Osteocyte (in vitro differentiated cells): Measurements from ENCODE around the gene RPS6KA5. TPM values are rescaled to one million over a fixed set of nuclear protein-coding genes. Genes with fewer than 3 reads are reported as not detected.
A peak's percentile ranks its signal among the peaks of the same experiment; 100 is the strongest.

Experiments used
- DNase-seq: peaks from one replicate; pipeline ENCODE4 v3.0.0; 2021; ENCODE audit warnings: mixed read lengths; ENCODE audit not compliant: unreplicated experiment; ENCODE audit errors: extremely low spot score
- H3K27ac Mint-ChIP-seq: one replicate; pipeline ENCODE4 v1.8.0; 2021; ENCODE audit warnings: mild to moderate bottlenecking, mixed read lengths; ENCODE audit not compliant: unreplicated experiment
- H3K27me3 Mint-ChIP-seq: one replicate; pipeline ENCODE4 v1.8.0; 2021; ENCODE audit warnings: mixed read lengths; ENCODE audit not compliant: unreplicated experiment
- H3K36me3 Mint-ChIP-seq: one replicate; pipeline ENCODE4 v1.8.0; 2021; ENCODE audit warnings: mixed read lengths; ENCODE audit not compliant: unreplicated experiment
- H3K4me1 Mint-ChIP-seq: one replicate; pipeline ENCODE4 v1.8.0; 2021; ENCODE audit warnings: mixed read lengths; ENCODE audit not compliant: unreplicated experiment
- H3K4me3 Mint-ChIP-seq: one replicate; pipeline ENCODE4 v1.8.0; 2021; ENCODE audit warnings: mild to moderate bottlenecking, moderate library complexity, mixed read lengths; ENCODE audit not compliant: unreplicated experiment
- H3K9me3 Mint-ChIP-seq: one replicate; pipeline ENCODE4 v1.8.0; 2021; ENCODE audit warnings: mixed read lengths; ENCODE audit not compliant: unreplicated experiment
- total RNA-seq: library from RNA; stranded (reverse); gene quantifications from 2 replicates; pipeline ENCODE4 v1.2.1, GENCODE V29; 2021
- TF ChIP-seq, protein P1 (sequence below): fragments of 200-600 bp; sonication (generic); IDR thresholded peaks from 2 replicates; pipeline ENCODE4 v1.5.0; 2021; ENCODE audit warnings: antibody characterized with exemption, mild to moderate bottlenecking, moderate library complexity

The RPS6KA5 gene
- total RNA-seq, 1 donor from 2014 or later: 3.4 TPM

DNA sequence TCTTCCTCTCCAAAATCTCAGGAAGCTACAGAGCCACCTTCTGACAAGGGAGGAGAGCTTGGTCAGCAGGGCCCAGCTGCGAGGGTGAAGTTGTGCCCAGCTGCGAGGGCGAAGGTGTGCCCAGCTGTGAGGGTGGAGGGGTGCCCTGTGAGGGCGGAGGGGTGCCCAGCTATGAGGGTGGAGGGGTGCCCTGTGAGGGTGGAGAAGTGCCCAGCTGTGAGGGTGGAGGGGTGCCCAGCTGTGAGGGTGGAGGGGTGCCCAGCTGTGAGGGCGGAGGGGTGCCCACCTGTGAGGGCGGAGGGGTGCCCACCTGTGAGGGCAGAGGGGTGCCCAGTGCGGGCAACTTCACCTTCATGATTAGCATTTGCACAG, 223.8 kb downstream of the RPS6KA5 start:
- H3K4me3 Mint-ChIP-seq: no peak overlapping the region
- no peaks in the 10 kb centered on the region for H3K9me3 Mint-ChIP-seq
- no peaks in the 10 kb centered on the region for H3K36me3 Mint-ChIP-seq
- peaks cover 3% of the 10 kb centered on the region for H3K27me3 Mint-ChIP-seq
- peaks cover 7% of the 10 kb centered on the region for H3K4me1 Mint-ChIP-seq
- DNase-seq: no peak
- no peak overlapping the region for H3K27ac Mint-ChIP-seq
- TF ChIP-seq, protein P1, sequence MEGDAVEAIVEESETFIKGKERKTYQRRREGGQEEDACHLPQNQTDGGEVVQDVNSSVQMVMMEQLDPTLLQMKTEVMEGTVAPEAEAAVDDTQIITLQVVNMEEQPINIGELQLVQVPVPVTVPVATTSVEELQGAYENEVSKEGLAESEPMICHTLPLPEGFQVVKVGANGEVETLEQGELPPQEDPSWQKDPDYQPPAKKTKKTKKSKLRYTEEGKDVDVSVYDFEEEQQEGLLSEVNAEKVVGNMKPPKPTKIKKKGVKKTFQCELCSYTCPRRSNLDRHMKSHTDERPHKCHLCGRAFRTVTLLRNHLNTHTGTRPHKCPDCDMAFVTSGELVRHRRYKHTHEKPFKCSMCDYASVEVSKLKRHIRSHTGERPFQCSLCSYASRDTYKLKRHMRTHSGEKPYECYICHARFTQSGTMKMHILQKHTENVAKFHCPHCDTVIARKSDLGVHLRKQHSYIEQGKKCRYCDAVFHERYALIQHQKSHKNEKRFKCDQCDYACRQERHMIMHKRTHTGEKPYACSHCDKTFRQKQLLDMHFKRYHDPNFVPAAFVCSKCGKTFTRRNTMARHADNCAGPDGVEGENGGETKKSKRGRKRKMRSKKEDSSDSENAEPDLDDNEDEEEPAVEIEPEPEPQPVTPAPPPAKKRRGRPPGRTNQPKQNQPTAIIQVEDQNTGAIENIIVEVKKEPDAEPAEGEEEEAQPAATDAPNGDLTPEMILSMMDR: no peak

DNA sequence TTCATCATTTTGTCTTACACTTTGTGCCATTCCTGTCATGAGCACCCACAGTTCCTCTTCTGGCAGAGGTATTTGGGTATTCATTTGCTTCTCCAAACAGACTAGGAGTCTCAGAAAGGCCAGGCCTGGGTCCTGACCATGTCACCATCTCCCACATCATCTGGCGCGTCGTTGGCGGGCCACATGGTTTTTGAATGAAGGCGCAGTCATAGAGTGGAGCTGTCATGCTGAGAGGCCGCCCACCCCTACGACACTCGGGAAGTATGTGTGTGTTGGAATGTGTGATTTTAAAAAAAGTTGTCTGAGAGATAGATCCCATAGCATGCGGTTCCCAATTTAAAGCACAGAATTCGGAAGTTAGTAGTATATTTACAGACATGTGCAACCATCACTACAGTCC, 228.6 kb downstream of the RPS6KA5 start:
- no peak overlapping the region for H3K27ac Mint-ChIP-seq
- TF ChIP-seq, protein P1: no peak
- peaks cover 4% of the 10 kb centered on the region for H3K27me3 Mint-ChIP-seq
- no peak overlapping the region for H3K4me3 Mint-ChIP-seq
- H3K9me3 Mint-ChIP-seq: no peaks in the 10 kb centered on the region
- DNase-seq: no peak
- H3K36me3 Mint-ChIP-seq: no peaks in the 10 kb centered on the region
- peaks cover 10% of the 10 kb centered on the region for H3K4me1 Mint-ChIP-seq

DNA sequence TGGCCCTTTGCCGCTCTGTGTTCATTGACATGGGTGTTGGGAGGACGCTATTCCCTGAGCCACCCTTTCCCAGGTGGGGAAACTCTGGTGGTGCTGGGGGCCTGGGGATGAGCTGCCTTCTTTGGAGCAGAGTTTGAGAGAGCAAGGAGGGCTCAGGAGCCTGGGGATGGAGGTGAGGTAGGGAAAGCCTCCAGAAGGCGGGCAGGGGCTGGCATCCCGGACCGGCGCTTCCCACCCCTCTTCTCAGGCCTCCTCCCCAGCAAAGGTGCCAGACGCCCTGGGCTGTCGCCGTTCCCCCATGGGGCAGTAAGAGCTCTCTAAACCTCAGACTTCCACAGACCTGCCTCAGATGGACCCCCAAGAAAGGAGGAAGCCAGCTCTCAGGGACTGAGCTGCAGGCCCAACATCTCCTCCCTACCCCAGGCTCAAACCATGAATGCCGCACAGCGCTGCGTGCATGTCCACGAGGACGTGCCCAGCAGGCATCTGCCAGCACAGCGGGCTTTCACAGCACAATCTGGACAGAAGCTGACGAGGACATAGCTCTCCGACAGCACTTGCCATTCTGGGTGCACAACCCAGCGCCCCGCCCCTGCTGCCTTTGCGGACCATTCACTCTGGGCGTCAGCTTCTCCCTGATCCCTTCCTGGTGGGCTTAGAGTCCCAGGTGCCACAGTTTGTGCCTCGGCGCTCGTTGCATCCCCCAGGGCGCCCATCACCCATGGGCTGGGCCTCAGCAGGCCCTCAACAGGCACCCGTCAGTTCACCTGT, 229.3 kb downstream of the RPS6KA5 start:
- no peaks in the 10 kb centered on the region for H3K9me3 Mint-ChIP-seq
- no peak overlapping the region for H3K4me3 Mint-ChIP-seq
- H3K27me3 Mint-ChIP-seq: peaks cover 4% of the 10 kb centered on the region
- H3K4me1 Mint-ChIP-seq: peaks cover 10% of the 10 kb centered on the region
- TF ChIP-seq, protein P1: no peak
- no peaks in the 10 kb centered on the region for H3K36me3 Mint-ChIP-seq
- no peak overlapping the region for H3K27ac Mint-ChIP-seq
- no peak for DNase-seq

DNA sequence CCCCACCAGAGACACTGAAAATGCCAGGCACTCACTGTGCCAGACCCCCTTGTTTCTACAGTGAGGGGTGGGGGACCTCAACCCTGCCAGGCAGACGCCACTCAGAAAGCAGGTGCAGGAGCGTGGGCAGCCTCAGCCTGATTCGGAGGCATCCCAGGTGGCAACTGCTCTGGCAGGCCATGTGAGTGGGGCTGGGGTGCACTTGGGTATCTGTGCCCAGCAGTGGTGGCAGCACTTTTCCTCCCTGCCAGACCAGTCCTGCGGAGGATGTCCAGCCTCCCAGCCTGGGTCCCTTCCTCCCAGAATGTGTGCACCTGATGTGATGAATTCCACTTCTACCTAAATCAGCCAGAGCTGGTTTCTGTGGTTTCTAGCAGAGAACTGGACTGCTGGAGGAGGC, 230.8 kb downstream of the RPS6KA5 start:
- Mint-ChIP-seq H3K27me3 (peaks cover 4% of the 10 kb centered on the region), H3K9me3 (no peaks in the 10 kb centered on the region), H3K4me1 (peaks cover 10% of the 10 kb centered on the region), H3K4me3 (no peak overlapping the region), H3K36me3 (no peaks in the 10 kb centered on the region), H3K27ac (no peak overlapping the region)
- TF ChIP-seq, protein P1: no peak
- DNase-seq: no peak

DNA sequence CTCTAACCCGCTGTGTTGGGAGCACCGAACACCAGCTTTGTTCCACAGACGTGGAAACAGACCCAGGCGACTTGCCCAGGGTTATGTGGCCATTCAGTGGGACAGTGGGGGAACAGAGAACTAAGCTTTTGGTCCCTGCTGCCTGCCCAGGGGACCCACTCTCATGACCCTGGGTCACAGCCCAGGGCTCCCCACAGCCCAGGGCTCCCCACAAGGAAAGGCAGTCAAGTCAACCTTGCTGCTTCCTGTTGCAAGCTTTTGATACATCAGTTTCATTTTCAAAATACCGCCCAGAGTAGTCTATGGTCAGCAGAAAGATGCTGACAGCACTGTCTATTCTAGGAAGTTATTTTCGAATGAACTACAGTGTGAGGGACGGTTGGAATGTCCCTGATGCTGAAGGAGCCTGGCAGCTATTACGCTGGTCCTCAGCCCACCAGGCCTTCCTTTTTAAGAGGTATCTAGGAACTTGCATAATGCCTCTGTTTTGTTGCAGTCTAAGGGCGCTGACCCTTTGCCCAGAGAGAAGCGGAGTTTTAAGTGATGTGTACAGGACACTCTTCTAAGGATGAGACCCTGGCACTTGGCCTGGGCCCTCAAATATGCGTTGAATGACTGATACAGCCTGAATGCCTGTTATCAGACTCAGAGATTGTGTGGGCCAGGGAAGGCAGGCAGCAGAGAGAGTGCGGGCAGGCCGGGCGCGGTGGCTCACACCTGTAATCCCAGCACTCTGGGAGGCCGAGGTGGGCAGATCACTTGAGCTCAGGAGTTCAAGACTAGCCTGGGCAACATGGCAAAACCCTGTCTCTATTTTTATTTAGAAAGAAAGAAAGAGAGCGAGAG, 231.6 kb downstream of the RPS6KA5 start:
- DNase-seq: no peak
- Mint-ChIP-seq H3K27me3 (peaks cover 4% of the 10 kb centered on the region), H3K36me3 (no peaks in the 10 kb centered on the region), H3K4me3 (peak overlapping the region; percentile 72), H3K9me3 (peaks cover 4% of the 10 kb centered on the region), H3K4me1 (peaks cover 10% of the 10 kb centered on the region), H3K27ac (peak overlapping the region; percentile 47)
- TF ChIP-seq, protein P1: no peak
